OCI-LY1 (cell line): ENCODE measurements around the gene CENPU.

ENCODE experiments used
- EZH2 ChIP-seq: fragments of 200-600 bp; sonication (generic), shearing (Covaris generic); IDR thresholded peaks from 2 replicates; pipeline ENCODE4 v1.8.0; 2017; ENCODE audit warnings: borderline replicate concordance, mixed run types, mild to moderate bottlenecking, antibody characterized with exemption, low read length, moderate library complexity, mixed read lengths
- TF ChIP-seq, protein P1 (sequence below): fragments of 200-600 bp; sonication (generic), shearing (Covaris generic); IDR thresholded peaks from 2 replicates; pipeline ENCODE4 v1.5.1; 2017; ENCODE audit warnings: mild to moderate bottlenecking, antibody characterized with exemption, low read length, moderate library complexity, mixed read lengths

DNA sequence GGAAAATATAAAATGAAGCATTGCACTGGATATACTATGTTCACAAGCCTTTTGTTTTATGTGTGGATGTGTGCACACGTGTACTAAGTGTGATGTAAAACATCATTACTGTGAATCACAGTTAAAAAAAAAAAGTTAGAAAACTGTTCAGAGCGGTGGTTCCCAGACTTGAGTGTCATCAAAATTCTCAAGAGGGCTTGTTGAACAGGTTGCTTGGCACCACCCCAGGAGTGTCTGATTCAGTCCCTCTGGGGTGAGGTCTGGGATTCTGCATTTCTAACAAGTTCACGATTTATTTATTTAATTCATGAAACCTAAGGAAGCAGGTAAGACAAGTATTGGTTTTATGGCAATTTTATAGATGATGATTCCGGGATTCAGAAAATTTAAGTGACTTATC lies 1.8 kb downstream of the CENPU start:
- TF ChIP-seq, protein P1, sequence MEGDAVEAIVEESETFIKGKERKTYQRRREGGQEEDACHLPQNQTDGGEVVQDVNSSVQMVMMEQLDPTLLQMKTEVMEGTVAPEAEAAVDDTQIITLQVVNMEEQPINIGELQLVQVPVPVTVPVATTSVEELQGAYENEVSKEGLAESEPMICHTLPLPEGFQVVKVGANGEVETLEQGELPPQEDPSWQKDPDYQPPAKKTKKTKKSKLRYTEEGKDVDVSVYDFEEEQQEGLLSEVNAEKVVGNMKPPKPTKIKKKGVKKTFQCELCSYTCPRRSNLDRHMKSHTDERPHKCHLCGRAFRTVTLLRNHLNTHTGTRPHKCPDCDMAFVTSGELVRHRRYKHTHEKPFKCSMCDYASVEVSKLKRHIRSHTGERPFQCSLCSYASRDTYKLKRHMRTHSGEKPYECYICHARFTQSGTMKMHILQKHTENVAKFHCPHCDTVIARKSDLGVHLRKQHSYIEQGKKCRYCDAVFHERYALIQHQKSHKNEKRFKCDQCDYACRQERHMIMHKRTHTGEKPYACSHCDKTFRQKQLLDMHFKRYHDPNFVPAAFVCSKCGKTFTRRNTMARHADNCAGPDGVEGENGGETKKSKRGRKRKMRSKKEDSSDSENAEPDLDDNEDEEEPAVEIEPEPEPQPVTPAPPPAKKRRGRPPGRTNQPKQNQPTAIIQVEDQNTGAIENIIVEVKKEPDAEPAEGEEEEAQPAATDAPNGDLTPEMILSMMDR = no peak
- TF ChIP-seq EZH2 = no peak
